HCT116 (cell line): ENCODE measurements around the gene ANKRD13C. TPM values are rescaled to one million over a fixed set of nuclear protein-coding genes. Genes with fewer than 3 reads are reported as not detected.

Experiments
- ATAC-seq: fragments of 200-7000 bp; cut with Tn5 transposase; 2 replicates; pipeline ENCODE4 v1.9.1; 2020; ENCODE audit warnings: mild to moderate bottlenecking, moderate library complexity
- BruUV-seq: library from RNA; stranded (reverse); fragments of 400-500 nt; replicated peaks from 2 replicates; lab custom pipeline; 2021; lab: Mats Ljungman, UMichigan
- CTCF ChIA-PET: fragments of 300-600 bp; sonication (Branson Sonifier 250); formaldehyde crosslinking; loops from one replicate; lab custom pipeline; 2021; ENCODE audit warnings: antibody characterized with exemption; lab: Charles Lee
- POLR2A ChIA-PET: fragments of 300-600, 350-600 bp; sonication (Branson Sonifier 250); formaldehyde crosslinking; loops from one replicate; lab custom pipeline; 2021; ENCODE audit warnings: antibody characterized with exemption; lab: Charles Lee
- RAD21 ChIA-PET, 2 experiments: fragments of 300-600 bp; sonication (Branson Sonifier 250); formaldehyde crosslinking; loops; one replicate each; lab custom pipeline; 2023; ENCODE audit warnings: low total read pairs in 2 of 2; ENCODE audit not compliant: uncharacterized antibody in 2 of 2, unreplicated experiment in 2 of 2, low non-redundant PET in 1 of 2; lab: Charles Lee
- DNase-seq: peaks from one replicate; pipeline ENCODE4 v3.0.0-alpha.2; 2010; ENCODE audit warnings: low read depth, low spot score
- H2AFZ ChIP-seq: fragments of 200-600 bp; shearing (Covaris generic), sonication (generic); 2 replicates; pipeline ENCODE4 v1.6.1; 2017; ENCODE audit warnings: low read depth, mixed run types, mixed read lengths, antibody characterized with exemption, low read length; ENCODE audit not compliant: poor library complexity, severe bottlenecking
- H3K27ac ChIP-seq: 2 replicates; pipeline ENCODE4 v1.5.1; 2012; ENCODE audit warnings: low read depth, low read length
- H3K27me3 ChIP-seq: fragments of 200-600 bp; sonication (generic); 2 replicates; pipeline ENCODE4 v1.6.1; 2016; ENCODE audit warnings: mixed run types, low read length, mixed read lengths; ENCODE audit not compliant: insufficient read depth
- H3K36me3 ChIP-seq, 2 experiments: fragments of 200-500 bp in 1 of 2; fragments of 200-600 bp in 1 of 2; sonication (Bioruptor generic) in 1 of 2; sonication (generic) in 1 of 2; 2 replicates each; pipeline versions ENCODE4 v1.5.1 to v1.6.1; 2014 to 2016; ENCODE audit warnings: low read length in 2 of 2, inconsistent platforms in 1 of 2, mixed read lengths in 1 of 2, mixed run types in 1 of 2; ENCODE audit not compliant: insufficient read depth in 2 of 2, control insufficient read depth in 1 of 2
- H3K4me1 ChIP-seq, 2 experiments: fragments of 200-600 bp in 1 of 2; sonication (generic) in 1 of 2; 2 replicates each; pipeline versions ENCODE4 v1.5.1 to v1.6.1; 2012 to 2017; ENCODE audit warnings: low read length in 2 of 2, inconsistent platforms in 1 of 2, mild to moderate bottlenecking in 1 of 2, mixed read lengths in 1 of 2, mixed run types in 1 of 2, moderate library complexity in 1 of 2; ENCODE audit not compliant: insufficient read depth in 2 of 2, control insufficient read depth in 1 of 2
- H3K4me2 ChIP-seq: fragments of 200-600 bp; sonication (generic); 2 replicates; pipeline ENCODE4 v1.6.1; 2017; ENCODE audit warnings: mixed run types, low read length, mixed read lengths
- H3K4me3 ChIP-seq, 2 experiments: fragments of 200-600 bp in 1 of 2; sonication (generic) in 1 of 2; replicated peaks in 1 of 2; 2 replicates each; pipeline ENCODE4 v1.5.1; 2011 to 2016; ENCODE audit warnings: low read length in 2 of 2, control low read depth in 1 of 2, low read depth in 1 of 2, mild to moderate bottlenecking in 1 of 2, mixed read lengths in 1 of 2, mixed run types in 1 of 2
- H3K79me2 ChIP-seq: fragments of 200-600 bp; sonication (generic); 2 replicates; pipeline ENCODE4 v1.6.1; 2017; ENCODE audit warnings: mild to moderate bottlenecking, mixed run types, low read length, moderate library complexity, mixed read lengths; ENCODE audit not compliant: insufficient read depth
- H3K9ac ChIP-seq: fragments of 200-600 bp; sonication (generic); 2 replicates; pipeline ENCODE4 v1.6.1; 2016; ENCODE audit warnings: low read length, mixed read lengths
- H3K9me2 ChIP-seq: fragments of 200-600 bp; sonication (generic), shearing (Covaris generic); 2 replicates; pipeline ENCODE4 v1.6.1; 2017; ENCODE audit warnings: mixed run types, mild to moderate bottlenecking, moderate library complexity; ENCODE audit not compliant: insufficient read depth
- H3K9me3 ChIP-seq, 2 experiments: fragments of 200-500 bp in 1 of 2; fragments of 200-600 bp in 1 of 2; sonication (Bioruptor generic) in 1 of 2; sonication (generic) in 1 of 2; 2 replicates each; pipeline ENCODE4 v1.6.1; 2014 to 2017; ENCODE audit warnings: low read length in 2 of 2, mixed read lengths in 2 of 2, inconsistent platforms in 1 of 2, low read depth in 1 of 2, mild to moderate bottlenecking in 1 of 2, mixed run types in 1 of 2, moderate library complexity in 1 of 2; ENCODE audit not compliant: control insufficient read depth in 1 of 2, insufficient read depth in 1 of 2
- H4K20me1 ChIP-seq: fragments of 200-600 bp; sonication (generic), shearing (Covaris generic); 2 replicates; pipeline ENCODE4 v1.6.1; 2017; ENCODE audit warnings: mixed run types, mild to moderate bottlenecking, moderate library complexity; ENCODE audit not compliant: insufficient read depth
- CEBPB ChIP-seq: IDR thresholded peaks from 2 replicates; pipeline ENCODE4 v1.6.1; 2012; ENCODE audit warnings: low read depth
- EGR1 ChIP-seq: IDR thresholded peaks from 2 replicates; pipeline ENCODE4 v1.6.1; 2012; ENCODE audit warnings: low read depth
- ELF1 ChIP-seq: IDR thresholded peaks from 2 replicates; pipeline ENCODE4 v1.6.1; 2012; ENCODE audit warnings: low read depth, borderline replicate concordance
- EZH2 ChIP-seq: fragments of 200-600 bp; sonication (generic); IDR thresholded peaks from 2 replicates; pipeline ENCODE4 v1.6.1; 2017; ENCODE audit warnings: antibody characterized with exemption, mixed run types
- FOSL1 ChIP-seq: IDR thresholded peaks from 2 replicates; pipeline ENCODE4 v1.6.1; 2012; ENCODE audit warnings: low read depth
- JUND ChIP-seq: IDR thresholded peaks from 2 replicates; pipeline ENCODE4 v1.6.1; 2012
- POLR2AphosphoS5 ChIP-seq: IDR thresholded peaks from 2 replicates; pipeline ENCODE4 v1.6.1; 2011; ENCODE audit warnings: mild to moderate bottlenecking, low read depth, low read length, moderate library complexity
- REST ChIP-seq: IDR thresholded peaks from 2 replicates; pipeline ENCODE4 v1.6.1; 2012; ENCODE audit warnings: low read depth
- SP1 ChIP-seq: IDR thresholded peaks from 2 replicates; pipeline ENCODE4 v1.6.1; 2012; ENCODE audit warnings: low read depth
- TCF7L2 ChIP-seq: IDR thresholded peaks from 2 replicates; pipeline ENCODE4 v1.7.0; 2011; ENCODE audit warnings: borderline replicate concordance, inconsistent platforms; ENCODE audit not compliant: insufficient read depth, insufficient read length; ENCODE audit errors: extremely low read depth
- YY1 ChIP-seq: IDR thresholded peaks from 2 replicates; pipeline ENCODE4 v1.6.1; 2011; ENCODE audit warnings: low read length, low read depth, moderate library complexity, mild to moderate bottlenecking; ENCODE audit not compliant: insufficient replicate concordance; ENCODE audit errors: extremely low read depth
- ZFX ChIP-seq: fragments of 450-650 bp; IDR thresholded peaks from 2 replicates; pipeline ENCODE4 v1.6.1; 2017
- ZNF274 ChIP-seq: fragments of 200-500 bp; sonication (Bioruptor generic); IDR thresholded peaks from 2 replicates; pipeline ENCODE4 v1.6.1; 2014; ENCODE audit warnings: mild to moderate bottlenecking, low read depth, low read length, inconsistent platforms
- intact Hi-C: fragments of 100-400 bp; cut with micrococcal nuclease; formaldehyde crosslinking; loops from 2 replicates; pipeline ENCODE4 v1.10.0; 2022
- total RNA-seq: library from RNA; stranded (reverse); gene quantifications from one replicate; pipeline ENCODE4 v1.2.1, GENCODE V29; 2021; ENCODE audit not compliant: unreplicated experiment
- TF ChIP-seq, protein P1 (sequence below), 3 experiments: fragments of 200-600 bp in 1 of 3; sonication (generic) in 1 of 3; IDR thresholded peaks in 2 of 3; conservative IDR thresholded peaks in 1 of 3; 2 replicates each; pipeline ENCODE4 v1.5.1; 2012 to 2017; ENCODE audit warnings: low read depth in 2 of 3, low read length in 2 of 3, antibody characterized with exemption in 1 of 3, borderline replicate concordance in 1 of 3, control low read depth in 1 of 3, mild to moderate bottlenecking in 1 of 3, mixed read lengths in 1 of 3, mixed run types in 1 of 3, moderate library complexity in 1 of 3; ENCODE audit not compliant: insufficient read depth in 1 of 3

ANKRD13C gene
- total RNA-seq, 1 experiment from 2014 or later: 21.1 TPM

GRCh38 chr1:70353601-70354331 is 756 bp downstream of the ANKRD13C start:
- Histone ChIP-seq H3K9ac (peak overlapping the region; percentile 91), H3K36me3 (no peaks in the 10 kb centered on the region), H2AFZ (no peak overlapping the region), H3K4me2 (peak overlapping the region; percentile 74), H3K4me3 (peak overlapping the region; percentile 88 to 95), H3K79me2 (peaks cover 61% of the 10 kb centered on the region), H3K27me3 (no peaks in the 10 kb centered on the region), H3K9me3 (no peaks in the 10 kb centered on the region), H3K27ac (peak overlapping the region; percentile 89)
- no peak for DNase-seq
- ChIA-PET CTCF (no interaction called here), RAD21 (no interaction called here)
- TF ChIP-seq ZFX (peak; percentile 26; the same call in 1 of the 2 replicates), CEBPB (no peak)
- TF ChIP-seq, all 23 proteins: peak for 1
- Histone ChIP-seq H4K20me1 (peaks cover 9% of the 10 kb centered on the region; the same call in 1 of the 2 replicates), H3K9me2 (no peaks in the 10 kb centered on the region), H3K4me1 (peaks cover 10 to 19% of the 10 kb centered on the region in 2 experiments; a peak in 3 of 4 replicates)
- ATAC-seq: peak; percentile 54
- intact Hi-C loops: loop anchor here (2.0 kb wide), 1 partner anchor 57 kb away; the partner anchor contains the start of gene CTH
- POLR2A ChIA-PET: interaction anchor here (0.6 to 2.9 kb wide), 9 partner anchors 7 to 61 kb away, joined by 3 to 17 read pairs (median 5); partner anchors contain the start of gene CTH
- BruUV-seq: no TSS peak

- ATAC-seq (no peak), DNase-seq (no peak)
- RAD21 ChIA-PET: no interaction called here
- peak overlapping the region; percentile 88 to 95 for H3K4me3 ChIP-seq
- no TSS peak for BruUV-seq
- peak overlapping the region; percentile 74 for H3K4me2 ChIP-seq
- peaks cover 10 to 19% of the 10 kb centered on the region in 2 experiments; a peak in 3 of 4 replicates for H3K4me1 ChIP-seq
- intact Hi-C loops: no loop called here
- no peak overlapping the region for H2AFZ ChIP-seq
- H3K9me3 ChIP-seq: no peaks in the 10 kb centered on the region
- CTCF ChIA-PET: no interaction called here
- H3K9ac ChIP-seq: peak overlapping the region; percentile 91
- no peaks in the 10 kb centered on the region for H3K36me3 ChIP-seq
- peaks cover 69% of the 10 kb centered on the region for H3K79me2 ChIP-seq
- no peaks in the 10 kb centered on the region for H3K27me3 ChIP-seq
- no peaks in the 10 kb centered on the region for H3K9me2 ChIP-seq
- peaks cover 9% of the 10 kb centered on the region; the same call in 1 of the 2 replicates for H4K20me1 ChIP-seq
- POLR2A ChIA-PET: interaction anchor here (2.9 kb wide), 1 partner anchor 58 kb away, joined by 17 read pairs; the partner anchor contains the start of gene CTH
- H3K27ac ChIP-seq: peak overlapping the region; percentile 89; the same call in 1 of the 2 replicates
- no peak for TF ChIP-seq POLR2AphosphoS5
- no peak for TF ChIP-seq FOSL1
- no peak for TF ChIP-seq JUND
- TF ChIP-seq TCF7L2: no peak
- TF ChIP-seq YY1: no peak
- TF ChIP-seq, protein P1, sequence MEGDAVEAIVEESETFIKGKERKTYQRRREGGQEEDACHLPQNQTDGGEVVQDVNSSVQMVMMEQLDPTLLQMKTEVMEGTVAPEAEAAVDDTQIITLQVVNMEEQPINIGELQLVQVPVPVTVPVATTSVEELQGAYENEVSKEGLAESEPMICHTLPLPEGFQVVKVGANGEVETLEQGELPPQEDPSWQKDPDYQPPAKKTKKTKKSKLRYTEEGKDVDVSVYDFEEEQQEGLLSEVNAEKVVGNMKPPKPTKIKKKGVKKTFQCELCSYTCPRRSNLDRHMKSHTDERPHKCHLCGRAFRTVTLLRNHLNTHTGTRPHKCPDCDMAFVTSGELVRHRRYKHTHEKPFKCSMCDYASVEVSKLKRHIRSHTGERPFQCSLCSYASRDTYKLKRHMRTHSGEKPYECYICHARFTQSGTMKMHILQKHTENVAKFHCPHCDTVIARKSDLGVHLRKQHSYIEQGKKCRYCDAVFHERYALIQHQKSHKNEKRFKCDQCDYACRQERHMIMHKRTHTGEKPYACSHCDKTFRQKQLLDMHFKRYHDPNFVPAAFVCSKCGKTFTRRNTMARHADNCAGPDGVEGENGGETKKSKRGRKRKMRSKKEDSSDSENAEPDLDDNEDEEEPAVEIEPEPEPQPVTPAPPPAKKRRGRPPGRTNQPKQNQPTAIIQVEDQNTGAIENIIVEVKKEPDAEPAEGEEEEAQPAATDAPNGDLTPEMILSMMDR (IDR thresholded peaks at IDR 0.05 in 2 of 3, conservative IDR thresholded peaks at IDR 0.05 in 1 of 3; ENCODE audit: borderline replicate concordance in 1 of 3, insufficient read depth in 1 of 3, low read depth in 2 of 3, low read length in 2 of 3): no peak
- TF ChIP-seq ELF1: no peak
- TF ChIP-seq EGR1: no peak
- no peak for TF ChIP-seq REST
- no peak for TF ChIP-seq SP1
- TF ChIP-seq EZH2: no peak
- no peak for TF ChIP-seq ZNF274
Observed at GRCh38 chr1:70353044-70353443, 1.5 kb downstream of the ANKRD13C start.
